ENCODE measurements around the gene GINS2. TPM values are rescaled to one million over a fixed set of nuclear protein-coding genes. Genes with fewer than 3 reads are reported as not detected.
A peak's percentile ranks its signal among the peaks of the same experiment; 100 is the strongest.

Gene GINS2
- total RNA-seq, 2 experiments from 2014 or later = 59.9 to 62.9 TPM

DNA sequence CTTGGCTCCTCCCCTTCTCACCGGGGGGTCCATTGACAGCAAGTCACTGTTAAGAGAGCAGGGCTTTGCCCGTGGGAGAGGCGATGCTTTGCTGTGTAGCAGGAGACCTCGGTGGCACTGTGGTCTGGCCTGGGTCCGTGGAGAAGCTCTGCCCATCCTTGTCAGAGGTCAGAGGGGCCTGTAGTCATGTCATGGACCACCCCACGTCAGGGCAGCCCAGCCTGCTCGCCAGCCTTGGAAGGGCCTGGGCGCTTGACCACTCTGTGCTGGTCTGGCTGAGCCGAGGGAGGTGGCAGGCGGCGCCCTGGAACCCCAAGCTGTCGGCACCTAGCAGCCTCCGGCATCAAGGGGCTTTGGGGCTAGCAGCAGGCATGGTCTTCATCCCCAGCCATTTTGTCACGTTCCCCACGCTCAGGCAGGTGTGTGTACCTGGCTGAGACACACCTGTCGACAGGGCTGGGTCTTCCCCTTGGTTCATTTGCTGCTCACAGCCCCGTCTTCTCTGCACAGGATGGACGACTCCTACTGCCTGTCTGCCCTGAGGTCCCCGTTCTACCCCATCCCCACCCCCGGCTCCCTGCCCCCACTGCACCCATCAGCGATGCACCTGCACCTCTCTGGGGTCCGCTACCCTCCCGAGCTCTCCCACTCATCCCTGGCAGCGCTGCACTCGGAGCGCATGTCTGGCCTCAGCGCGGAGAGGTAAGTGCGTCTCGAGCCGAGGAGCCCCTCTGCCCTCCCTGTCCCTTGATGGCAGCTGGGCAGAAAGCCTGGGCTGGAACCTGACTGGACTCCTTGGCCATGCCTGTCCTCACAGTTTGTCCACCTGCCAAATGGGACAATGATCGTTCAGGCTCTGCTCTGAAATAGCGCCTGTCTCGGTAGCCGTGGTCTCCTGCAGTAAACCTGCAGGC is 33.3 kb downstream of the GINS2 start:
- Mint-ChIP-seq H3K4me1 (ENCODE audit: low read depth) (peaks cover 4% of the 10 kb centered on the region), H3K27me3 (no peaks in the 10 kb centered on the region), H3K4me3 (no peak overlapping the region), H3K27ac (no peak overlapping the region), H3K36me3 (ENCODE audit: low read depth) (peaks cover 27% of the 10 kb centered on the region), H3K9me3 (no peaks in the 10 kb centered on the region)
- intact Hi-C loops (cut with micrococcal nuclease) = no loop called here
- CTCF ChIA-PET = interaction anchor here (4.9 to 8.2 kb wide), 2 partner anchors 39 to 63 kb away, joined by 22 to 84 read pairs; no protein-coding TSS in a partner anchor
- POLR2A ChIA-PET = no interaction called here
- no peak for TF ChIP-seq CTCF (IDR thresholded peaks at IDR 0.05)
- DNase-seq = no peak
- ATAC-seq = no peak

GRCh38 chr16:85654251-85655095 is 34.3 kb downstream of the GINS2 start:
- ATAC-seq = no peak
- intact Hi-C loops (cut with micrococcal nuclease) = no loop called here
- POLR2A ChIA-PET = no interaction called here
- H3K27ac Mint-ChIP-seq = no peak overlapping the region
- H3K36me3 Mint-ChIP-seq (ENCODE audit: low read depth) = peaks cover 25% of the 10 kb centered on the region
- no peak for DNase-seq
- H3K9me3 Mint-ChIP-seq = no peaks in the 10 kb centered on the region
- H3K27me3 Mint-ChIP-seq = no peaks in the 10 kb centered on the region
- TF ChIP-seq CTCF (IDR thresholded peaks at IDR 0.05) = no peak
- CTCF ChIA-PET = interaction anchor here (2.1 kb wide), 1 partner anchor 38 kb away, joined by 8 read pairs; no protein-coding TSS in a partner anchor
- H3K4me1 Mint-ChIP-seq (ENCODE audit: low read depth) = peaks cover 4% of the 10 kb centered on the region
- H3K4me3 Mint-ChIP-seq = no peak overlapping the region

GRCh38 chr16:85653290-85653891 is 35.4 kb downstream of the GINS2 start:
- CTCF ChIA-PET = interaction anchor here (2.1 kb wide), 1 partner anchor 37 kb away, joined by 8 read pairs; no protein-coding TSS in a partner anchor
- Mint-ChIP-seq H3K9me3 (no peaks in the 10 kb centered on the region), H3K4me3 (no peak overlapping the region), H3K36me3 (ENCODE audit: low read depth) (peaks cover 20% of the 10 kb centered on the region), H3K27me3 (no peaks in the 10 kb centered on the region), H3K27ac (no peak overlapping the region), H3K4me1 (ENCODE audit: low read depth) (peaks cover 10% of the 10 kb centered on the region)
- DNase-seq (no peak), ATAC-seq (no peak)
- POLR2A ChIA-PET = no interaction called here
- TF ChIP-seq CTCF (IDR thresholded peaks at IDR 0.05) = no peak
- intact Hi-C loops (cut with micrococcal nuclease) = no loop called here

DNA sequence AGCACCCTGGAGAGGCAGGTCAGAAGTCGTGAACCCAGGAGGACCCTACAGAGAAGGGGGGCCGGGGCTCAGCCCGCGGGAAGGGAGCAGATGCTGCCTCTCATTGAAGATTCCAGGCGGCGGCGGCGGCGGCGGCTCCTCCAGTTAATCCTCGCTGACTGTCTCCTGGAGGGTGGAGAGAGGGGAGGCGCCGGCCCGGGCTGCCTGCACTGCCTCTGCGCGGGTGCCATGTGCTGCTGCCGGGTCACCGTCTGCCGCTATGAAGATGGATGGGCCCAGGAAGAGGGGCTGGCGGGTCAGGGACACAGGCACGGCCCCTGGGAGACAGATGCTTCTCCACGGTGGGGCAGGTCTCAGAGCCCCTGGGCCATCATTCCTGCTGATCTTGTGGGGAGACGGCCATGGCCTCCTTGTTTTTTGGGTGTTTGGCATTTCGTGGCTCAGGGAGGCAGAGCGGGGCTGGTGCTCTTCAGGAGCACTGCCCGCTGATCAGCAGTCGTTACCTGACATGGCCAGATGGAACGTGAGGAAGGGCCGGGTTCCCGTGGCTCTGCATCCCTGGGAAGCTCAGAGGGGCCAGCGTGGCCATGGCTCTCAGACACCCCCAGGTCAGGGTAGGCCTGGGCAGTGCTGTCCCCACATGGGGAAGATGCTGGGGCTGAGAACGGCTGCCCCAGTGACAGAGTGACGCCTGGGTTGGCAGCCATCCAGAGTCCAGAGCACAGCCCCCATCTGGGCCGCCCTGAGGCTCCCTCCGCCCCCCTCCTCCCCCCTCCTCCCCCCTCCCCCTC is 36.1 kb downstream of the GINS2 start:
- H3K4me3 Mint-ChIP-seq = no peak overlapping the region
- POLR2A ChIA-PET = interaction anchor here (0.6 kb wide), 1 partner anchor 19 kb away, joined by 3 read pairs; no protein-coding TSS in a partner anchor

More for the DNA sequence above, 36.1 kb downstream of the GINS2 start:
- Mint-ChIP-seq H3K27ac (no peak overlapping the region), H3K36me3 (ENCODE audit: low read depth) (peaks cover 19% of the 10 kb centered on the region), H3K9me3 (no peaks in the 10 kb centered on the region), H3K27me3 (no peaks in the 10 kb centered on the region), H3K4me1 (ENCODE audit: low read depth) (peaks cover 10% of the 10 kb centered on the region)
- no peak for TF ChIP-seq CTCF (IDR thresholded peaks at IDR 0.05)
- CTCF ChIA-PET = interaction anchor here (2.1 kb wide), 1 partner anchor 36 kb away, joined by 8 read pairs; no protein-coding TSS in a partner anchor
- DNase-seq (peak; percentile 58), ATAC-seq (peak; percentile 67)
- intact Hi-C loops (cut with micrococcal nuclease) = no loop called here

Measured in activated CD8-positive, alpha-beta T cell treated with anti-CD3 and anti-CD28 coated beads for 36 hours (primary cell).